ENCODE data around the gene MS4A5. TPM values are rescaled to one million over a fixed set of nuclear protein-coding genes. Genes with fewer than 3 reads are reported as not detected.

MS4A5 gene
- total RNA-seq, 1 experiment from 2014 or later: not detected

DNA sequence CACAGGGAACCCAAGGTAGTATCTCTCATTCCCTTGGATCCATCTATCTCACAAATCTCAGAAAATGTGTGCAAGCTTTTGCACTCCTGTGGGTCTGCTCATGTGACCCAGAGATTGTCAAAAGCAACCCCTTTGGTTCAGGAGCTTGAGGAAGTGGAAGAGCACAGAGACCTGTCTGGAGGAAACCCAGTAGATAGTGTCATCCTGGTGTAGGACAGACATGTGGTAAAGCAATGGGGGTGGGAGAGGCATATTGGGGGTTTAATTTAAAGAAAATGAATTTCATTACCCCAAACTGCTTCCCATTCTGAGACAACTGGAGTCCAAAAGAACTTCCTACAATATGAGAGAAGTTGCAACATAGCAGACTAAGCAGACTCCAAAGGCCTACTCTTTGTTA, 39.0 kb upstream of the MS4A5 start:
- Mint-ChIP-seq H3K27me3 (ENCODE audit: low read depth) (no peaks in the 10 kb centered on the region), H3K9me3 (no peaks in the 10 kb centered on the region), H3K4me1 (peaks cover 3 to 4% of the 10 kb centered on the region in 2 experiments), H3K27ac (no peak overlapping the region; a peak in 1 of 7 replicates), H3K36me3 (ENCODE audit: insufficient read depth in 1 of 3, low read depth in 3 of 3) (no peaks in the 10 kb centered on the region), H3K4me3 (no peak overlapping the region)
- Histone ChIP-seq H2BK20ac (ENCODE audit: low read depth, low read length, poor library complexity, severe bottlenecking) (no peak overlapping the region), H4K20me1 (ENCODE audit: control insufficient read depth, insufficient read depth, insufficient read length) (no peaks in the 10 kb centered on the region), H2BK12ac (ENCODE audit: insufficient read length, low read depth, low read length) (no peak overlapping the region), H4K5ac (ENCODE audit: insufficient read length, low read depth, low read length) (no peak overlapping the region), H2BK5ac (ENCODE audit: insufficient read length, low read length) (no peak overlapping the region), H3K23ac (ENCODE audit: insufficient read length, low read depth, low read length) (no peak overlapping the region), H3K4ac (ENCODE audit: low read depth, low read length) (no peak overlapping the region), H3K27me3 (ENCODE audit: insufficient read depth, low read length) (no peaks in the 10 kb centered on the region), H3K79me2 (ENCODE audit: insufficient read depth, low read length) (no peaks in the 10 kb centered on the region), H3K14ac (ENCODE audit: insufficient read depth, low read length) (no peak overlapping the region), H3K9me3 (ENCODE audit: control insufficient read depth, low read depth, low read length) (no peaks in the 10 kb centered on the region), H3K23me2 (ENCODE audit: insufficient read length, low read depth, low read length, poor library complexity, severe bottlenecking) (no peaks in the 10 kb centered on the region), H3K79me1 (ENCODE audit: insufficient read depth, low read depth, low read length, poor library complexity, severe bottlenecking) (no peaks in the 10 kb centered on the region), H4K8ac (replicated peaks; ENCODE audit: insufficient read length, low read depth, low read length) (no peak overlapping the region), H3K27ac (ENCODE audit: insufficient read length, low read depth, low read length) (no peak overlapping the region), H3T11ph (ENCODE audit: low read length) (no peak overlapping the region), H3K9ac (ENCODE audit: extremely low read depth, insufficient read length, low read length) (no peak overlapping the region), H3K18ac (ENCODE audit: insufficient read length, low read depth, low read length) (no peak overlapping the region), H2AFZ (ENCODE audit: low read length) (no peak overlapping the region), H2BK15ac (ENCODE audit: low read depth, low read length) (no peak overlapping the region), H3K4me2 (ENCODE audit: insufficient read depth, insufficient read length, low read length) (no peak overlapping the region), H2BK120ac (ENCODE audit: low read depth, low read length, poor library complexity, severe bottlenecking) (no peak overlapping the region), H4K91ac (ENCODE audit: insufficient read length, low read depth, low read length) (no peak overlapping the region), H3K4me1 (ENCODE audit: insufficient read depth, low read length) (no peaks in the 10 kb centered on the region), H2AK5ac (ENCODE audit: insufficient read length, low read length) (no peak overlapping the region), H3K56ac (ENCODE audit: insufficient read length, low read depth, low read length) (no peak overlapping the region)
- TF ChIP-seq, protein P1, sequence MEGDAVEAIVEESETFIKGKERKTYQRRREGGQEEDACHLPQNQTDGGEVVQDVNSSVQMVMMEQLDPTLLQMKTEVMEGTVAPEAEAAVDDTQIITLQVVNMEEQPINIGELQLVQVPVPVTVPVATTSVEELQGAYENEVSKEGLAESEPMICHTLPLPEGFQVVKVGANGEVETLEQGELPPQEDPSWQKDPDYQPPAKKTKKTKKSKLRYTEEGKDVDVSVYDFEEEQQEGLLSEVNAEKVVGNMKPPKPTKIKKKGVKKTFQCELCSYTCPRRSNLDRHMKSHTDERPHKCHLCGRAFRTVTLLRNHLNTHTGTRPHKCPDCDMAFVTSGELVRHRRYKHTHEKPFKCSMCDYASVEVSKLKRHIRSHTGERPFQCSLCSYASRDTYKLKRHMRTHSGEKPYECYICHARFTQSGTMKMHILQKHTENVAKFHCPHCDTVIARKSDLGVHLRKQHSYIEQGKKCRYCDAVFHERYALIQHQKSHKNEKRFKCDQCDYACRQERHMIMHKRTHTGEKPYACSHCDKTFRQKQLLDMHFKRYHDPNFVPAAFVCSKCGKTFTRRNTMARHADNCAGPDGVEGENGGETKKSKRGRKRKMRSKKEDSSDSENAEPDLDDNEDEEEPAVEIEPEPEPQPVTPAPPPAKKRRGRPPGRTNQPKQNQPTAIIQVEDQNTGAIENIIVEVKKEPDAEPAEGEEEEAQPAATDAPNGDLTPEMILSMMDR (conservative IDR thresholded peaks at IDR 0.05): no peak
- no peak for DNase-seq

Data from H9 (cell line).